RWPE1 (cell line): ENCODE results near the gene BBS1.
A peak's percentile ranks its signal among the peaks of the same experiment; 100 is the strongest.

Experiments used
- CTCF ChIA-PET: fragments of 350-600 bp; sonication (Branson Sonifier 250); formaldehyde crosslinking; extraction: SDS; loops from one replicate; lab custom pipeline; 2021; lab: Yijun Ruan, JAX
- POLR2A ChIA-PET: fragments of 400-600 bp; formaldehyde crosslinking; extraction: SDS; loops from one replicate; lab custom pipeline; 2020; ENCODE audit warnings: antibody characterized with exemption; ENCODE audit not compliant: low non-redundant PET; lab: Yijun Ruan, JAX
- DNase-seq: peaks from one replicate; pipeline ENCODE4 v3.0.0; 2012; ENCODE audit warnings: low spot score
- H3K27ac ChIP-seq: fragments of 450-650 bp; 2 replicates; pipeline ENCODE4 v1.5.1; 2017
- CTCF ChIP-seq: fragments of 450-650 bp; conservative IDR thresholded peaks from 2 replicates; pipeline ENCODE4 v1.5.1; 2017; ENCODE audit warnings: low read depth, mild to moderate bottlenecking

Gene BBS1

GRCh38 chr11:66529069-66529468 lies 18.6 kb downstream of the BBS1 start:
- TF ChIP-seq CTCF = no peak
- H3K27ac ChIP-seq = no peak overlapping the region
- ChIA-PET POLR2A (no interaction called here), CTCF (no interaction called here)
- DNase-seq = no peak

GRCh38 chr11:66529655-66530054 lies 19.2 kb downstream of the BBS1 start:
- TF ChIP-seq CTCF = no peak
- CTCF ChIA-PET = no interaction called here
- POLR2A ChIA-PET = no interaction called here

GRCh38 chr11:66530927-66531709 lies 20.7 kb downstream of the BBS1 start:
- TF ChIP-seq CTCF = no peak
- no peak overlapping the region for H3K27ac ChIP-seq
- DNase-seq = no peak
- POLR2A ChIA-PET = no interaction called here
- CTCF ChIA-PET = no interaction called here

More at GRCh38 chr11:66529655-66530054, 19.2 kb downstream of the BBS1 start:
- 0 out of 2 replicates have a peak overlapping the region, but pooled peaks have one; percentile 7 for H3K27ac ChIP-seq
- no peak for DNase-seq

- H3K27ac ChIP-seq = no peak overlapping the region; the same call in 1 of the 2 replicates
- no peak for TF ChIP-seq CTCF
- ChIA-PET POLR2A (no interaction called here), CTCF (no interaction called here)
- no peak for DNase-seq
These were observed 21.4 kb downstream of the BBS1 start for GRCh38 chr11:66531841-66532240.

GRCh38 chr11:66532784-66533183 lies 22.3 kb downstream of the BBS1 start:
- POLR2A ChIA-PET = interaction anchor here (0.5 kb wide), 1 partner anchor 35 kb away, joined by 3 read pairs; the partner anchor contains the start of gene CTSF
- CTCF ChIA-PET = no interaction called here

More at GRCh38 chr11:66532784-66533183, 22.3 kb downstream of the BBS1 start:
- H3K27ac ChIP-seq = peak overlapping the region; percentile 26
- DNase-seq = no peak
- TF ChIP-seq CTCF = no peak
